Hair follicle dermal papilla cell (primary cell): Measurements from ENCODE around the gene NSL1. TPM values are rescaled to one million over a fixed set of nuclear protein-coding genes. Genes with fewer than 3 reads are reported as not detected.

Source experiments
- total RNA-seq: library from RNA; depleted of rRNA; stranded (reverse); fragments of >200 nt; gene quantifications from 2 replicates; pipeline ENCODE4 v1.2.3, GENCODE V29; 2012

The NSL1 gene, protein sequence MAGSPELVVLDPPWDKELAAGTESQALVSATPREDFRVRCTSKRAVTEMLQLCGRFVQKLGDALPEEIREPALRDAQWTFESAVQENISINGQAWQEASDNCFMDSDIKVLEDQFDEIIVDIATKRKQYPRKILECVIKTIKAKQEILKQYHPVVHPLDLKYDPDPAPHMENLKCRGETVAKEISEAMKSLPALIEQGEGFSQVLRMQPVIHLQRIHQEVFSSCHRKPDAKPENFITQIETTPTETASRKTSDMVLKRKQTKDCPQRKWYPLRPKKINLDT
- 21.6 and 24.7 TPM in 2 replicates for total RNA-seq

DNA sequence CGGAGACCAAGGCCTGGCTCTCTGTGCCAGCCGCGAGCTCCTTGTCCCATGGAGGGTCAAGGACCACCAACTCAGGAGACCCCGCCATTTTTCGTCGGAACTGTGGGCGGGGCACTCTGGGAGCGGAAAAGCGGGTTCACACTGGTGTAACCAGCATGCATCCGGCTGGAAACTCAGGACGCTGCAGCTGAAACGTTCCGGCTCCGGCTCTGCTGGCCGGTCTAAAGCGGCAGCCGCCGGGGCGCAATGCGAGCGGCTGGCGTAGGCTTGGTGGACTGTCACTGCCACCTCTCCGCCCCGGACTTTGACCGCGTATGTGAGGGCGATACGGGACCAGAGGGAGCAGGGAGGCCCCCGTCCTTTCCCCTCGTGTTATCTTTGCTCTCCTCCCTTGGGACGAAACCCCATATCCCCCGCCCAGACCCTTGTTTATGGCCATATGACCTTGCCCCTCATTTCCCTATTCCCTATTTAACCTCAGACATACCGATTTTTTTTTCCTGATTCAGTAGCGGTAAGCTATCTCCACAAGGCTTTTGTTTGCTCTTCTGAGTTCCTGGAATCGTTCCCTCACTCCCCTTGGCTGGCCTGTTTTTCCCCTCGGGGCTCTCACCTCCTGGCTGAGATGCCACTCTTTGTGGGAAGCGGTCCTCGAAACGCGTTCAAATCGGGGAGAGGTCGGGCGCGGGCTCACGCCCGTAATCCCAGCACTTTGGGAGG, at the start of gene NSL1, which contains the start of gene TATDN3:
Gene NSL1, minus strand, starts transcription at position 102 of the 720 bp plus-strand sequence. Its CDS starts 14 bp downstream, at position 88.
Gene TATDN3, plus strand, starts transcription at position 219 of the 720 bp plus-strand sequence. Its CDS starts 28 bp downstream, at position 247.

DNA sequence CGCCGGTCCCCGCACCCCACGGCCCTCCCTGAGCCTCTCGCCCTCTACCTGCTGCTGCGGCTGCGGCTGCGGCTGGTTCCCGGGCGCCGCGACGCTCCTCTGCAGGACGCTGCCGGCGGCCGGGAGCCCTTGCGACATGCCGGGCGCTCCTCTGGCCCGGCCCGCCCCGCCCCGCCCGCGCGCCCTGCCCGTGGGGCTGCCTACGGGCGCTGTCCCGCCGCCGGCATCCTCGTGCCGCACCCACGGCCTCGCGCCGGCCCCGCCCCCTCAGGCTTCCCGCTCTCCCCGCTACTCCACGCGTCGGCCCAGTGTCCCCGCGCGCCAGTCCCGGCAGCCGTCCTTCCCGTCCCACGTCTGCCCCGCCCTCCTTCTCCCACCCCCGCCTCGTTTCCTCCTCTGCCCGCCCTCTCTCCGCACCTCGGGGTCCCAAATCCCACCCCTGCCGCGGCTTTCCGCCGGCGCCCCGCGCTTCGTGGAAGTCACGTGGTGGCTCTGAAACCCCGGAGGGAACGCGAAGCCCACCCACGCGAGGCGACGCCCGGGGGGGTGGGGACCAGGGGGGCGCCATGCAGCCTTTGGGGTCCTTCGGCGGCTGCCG, 91.9 kb downstream of the NSL1 start, which contains the start of gene BATF3:
Gene BATF3, minus strand, starts transcription at position 216 of the 598 bp plus-strand sequence. Its CDS starts 78 bp downstream, at position 138.

Other genes starting within 250 kb of the NSL1 start
- gene ATF3, start 183.0 kb downstream of the NSL1 start, total RNA-seq = 9.1 and 10.4 TPM in 2 replicates
- 1.1 and 1.8 TPM in 2 replicates for gene BATF3, start 91.9 kb downstream of the NSL1 start, total RNA-seq
- gene TATDN3, start 117 bp upstream of the NSL1 start, total RNA-seq = 11.7 and 13.5 TPM in 2 replicates
- not detected in 2 replicates for gene SPATA45, start 55.9 kb upstream of the NSL1 start, total RNA-seq
- gene FLVCR1, start 66.5 kb upstream of the NSL1 start, total RNA-seq = 4.3 and 8.4 TPM in 2 replicates
- gene VASH2, start 158.8 kb upstream of the NSL1 start, total RNA-seq = not detected in 2 replicates
- gene ANGEL2, start 224.1 kb upstream of the NSL1 start, total RNA-seq = 60.5 and 62.8 TPM in 2 replicates